PFSK-1 (cell line): ENCODE data around the gene GMEB2.

Experiments used
- POLR2AphosphoS5 ChIP-seq: IDR thresholded peaks from 2 replicates; pipeline ENCODE4 v1.6.1; 2012; ENCODE audit warnings: low read depth, mild to moderate bottlenecking, control low read depth, low read length, moderate library complexity
- TAF1 ChIP-seq: IDR thresholded peaks from 2 replicates; pipeline ENCODE4 v1.6.1; 2012; ENCODE audit warnings: low read length, control low read depth, borderline replicate concordance; ENCODE audit not compliant: insufficient read depth
- TF ChIP-seq, protein P1 (sequence below), 2 experiments: IDR thresholded peaks; 2 replicates each; pipeline versions ENCODE4 v1.6.1 to v1.8.0; 2011 to 2012; ENCODE audit warnings: low read depth in 2 of 2, low read length in 2 of 2, control low read depth in 1 of 2, inconsistent platforms in 1 of 2, mild to moderate bottlenecking in 1 of 2, moderate library complexity in 1 of 2; ENCODE audit not compliant: insufficient read depth in 1 of 2

- TF ChIP-seq POLR2AphosphoS5 (no peak), TAF1 (no peak)
- TF ChIP-seq, protein P1, sequence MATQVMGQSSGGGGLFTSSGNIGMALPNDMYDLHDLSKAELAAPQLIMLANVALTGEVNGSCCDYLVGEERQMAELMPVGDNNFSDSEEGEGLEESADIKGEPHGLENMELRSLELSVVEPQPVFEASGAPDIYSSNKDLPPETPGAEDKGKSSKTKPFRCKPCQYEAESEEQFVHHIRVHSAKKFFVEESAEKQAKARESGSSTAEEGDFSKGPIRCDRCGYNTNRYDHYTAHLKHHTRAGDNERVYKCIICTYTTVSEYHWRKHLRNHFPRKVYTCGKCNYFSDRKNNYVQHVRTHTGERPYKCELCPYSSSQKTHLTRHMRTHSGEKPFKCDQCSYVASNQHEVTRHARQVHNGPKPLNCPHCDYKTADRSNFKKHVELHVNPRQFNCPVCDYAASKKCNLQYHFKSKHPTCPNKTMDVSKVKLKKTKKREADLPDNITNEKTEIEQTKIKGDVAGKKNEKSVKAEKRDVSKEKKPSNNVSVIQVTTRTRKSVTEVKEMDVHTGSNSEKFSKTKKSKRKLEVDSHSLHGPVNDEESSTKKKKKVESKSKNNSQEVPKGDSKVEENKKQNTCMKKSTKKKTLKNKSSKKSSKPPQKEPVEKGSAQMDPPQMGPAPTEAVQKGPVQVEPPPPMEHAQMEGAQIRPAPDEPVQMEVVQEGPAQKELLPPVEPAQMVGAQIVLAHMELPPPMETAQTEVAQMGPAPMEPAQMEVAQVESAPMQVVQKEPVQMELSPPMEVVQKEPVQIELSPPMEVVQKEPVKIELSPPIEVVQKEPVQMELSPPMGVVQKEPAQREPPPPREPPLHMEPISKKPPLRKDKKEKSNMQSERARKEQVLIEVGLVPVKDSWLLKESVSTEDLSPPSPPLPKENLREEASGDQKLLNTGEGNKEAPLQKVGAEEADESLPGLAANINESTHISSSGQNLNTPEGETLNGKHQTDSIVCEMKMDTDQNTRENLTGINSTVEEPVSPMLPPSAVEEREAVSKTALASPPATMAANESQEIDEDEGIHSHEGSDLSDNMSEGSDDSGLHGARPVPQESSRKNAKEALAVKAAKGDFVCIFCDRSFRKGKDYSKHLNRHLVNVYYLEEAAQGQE (IDR thresholded peaks at IDR 0.05; ENCODE audit: insufficient read depth in 1 of 2, low read depth in 2 of 2, low read length in 2 of 2), result no peak
Measured at GRCh38 chr20:63557481-63557891, 69.4 kb downstream of the GMEB2 start.
